Thoracic aorta (tissue), 2 donors: Measurements from ENCODE around the gene KCNK15. TPM values are rescaled to one million over a fixed set of nuclear protein-coding genes. Genes with fewer than 3 reads are reported as not detected.

Source experiments
- ATAC-seq: fragments of 150-250 bp; one replicate; pipeline ENCODE4 v1.8.0; 2017; ENCODE audit warnings: low read depth; ENCODE audit not compliant: insufficient number of reproducible peaks, low FRiP score
- DNase-seq: peaks from one replicate; pipeline ENCODE4 v3.0.0-alpha.2; 2020; ENCODE audit warnings: low spot score
- H3K27ac ChIP-seq, 2 donors: fragments of 200-600 bp; sonication (generic); 1 replicate in 1 of 2; 2 replicates in 1 of 2; pipeline ENCODE4 v1.5.1; 2016; ENCODE audit warnings: mild to moderate bottlenecking in 2 of 2, moderate library complexity in 2 of 2
- H3K27me3 ChIP-seq: fragments of 200-600 bp; sonication (generic); replicated peaks from 2 replicates; pipeline ENCODE4 v1.6.0; 2016; ENCODE audit warnings: mild to moderate bottlenecking; ENCODE audit not compliant: insufficient read depth
- H3K36me3 ChIP-seq: fragments of 200-600 bp; sonication (generic); one replicate; pipeline ENCODE4 v1.5.1; 2016
- H3K4me1 ChIP-seq, 2 donors: fragments of 200-600 bp; sonication (generic); 1 replicate in 1 of 2; 2 replicates in 1 of 2; pipeline versions ENCODE4 v1.5.1 to v1.6.0; 2016; ENCODE audit warnings: low read depth in 2 of 2, mild to moderate bottlenecking in 1 of 2; ENCODE audit not compliant: control insufficient read depth in 1 of 2
- H3K4me3 ChIP-seq: fragments of 200-600 bp; sonication (generic); 2 replicates; pipeline ENCODE4 v1.5.1; 2016; ENCODE audit warnings: mild to moderate bottlenecking
- H3K9me3 ChIP-seq: fragments of 200-600 bp; sonication (generic); 2 replicates; pipeline ENCODE4 v1.5.1; 2016
- total RNA-seq, 2 donors: library from RNA; depleted of rRNA; stranded (reverse); fragments of >200 nt; gene quantifications; one replicate each; pipeline versions ENCODE4 v1.1.0 to v1.2.3, GENCODE V29; 2016
- TF ChIP-seq, protein P1 (sequence below): fragments of 200-600 bp; sonication (generic); IDR thresholded peaks from one replicate; pipeline ENCODE4 v1.5.1; 2019; ENCODE audit warnings: antibody characterized with exemption

The KCNK15 gene
- total RNA-seq, 2 donors from 2014 or later: 26.3 to 60.0 TPM

DNA sequence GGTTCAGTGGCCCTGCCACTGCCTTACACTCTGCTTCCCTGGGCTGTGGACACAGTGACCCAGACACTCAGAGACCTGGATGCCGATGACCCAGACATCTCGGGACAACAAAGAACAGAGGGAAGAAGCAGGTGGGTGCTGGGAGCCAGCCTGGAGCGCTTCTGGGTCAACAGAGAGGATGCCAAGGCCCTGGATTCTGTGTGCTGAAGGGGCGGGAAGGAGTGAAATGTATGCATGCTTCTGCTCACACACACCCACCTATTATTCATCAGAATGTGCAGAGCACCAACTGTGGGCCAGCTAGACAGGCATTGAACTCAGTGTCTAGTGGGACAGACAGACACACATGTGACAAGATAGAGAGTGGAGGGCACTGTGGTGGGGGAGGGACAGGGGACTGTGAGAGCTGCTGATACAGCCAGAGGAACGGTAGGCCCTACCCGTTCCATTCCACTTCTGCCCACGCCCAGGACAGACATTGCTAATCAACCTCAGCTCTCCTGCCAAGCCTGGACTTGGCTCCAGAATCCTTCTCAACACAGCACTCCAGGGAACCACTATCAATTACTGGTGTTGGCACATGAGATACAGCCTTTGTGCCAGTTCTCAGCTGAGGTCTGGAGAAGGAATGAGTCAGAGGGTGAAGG is 20.2 kb downstream of the KCNK15 start:
- H3K27ac ChIP-seq: no peak overlapping the region
- ATAC-seq (peak; percentile 14), DNase-seq (no peak)
- no peak overlapping the region for H3K4me3 ChIP-seq
- no peaks in the 10 kb centered on the region for H3K27me3 ChIP-seq
- H3K4me1 ChIP-seq: no peaks in the 10 kb centered on the region
- TF ChIP-seq, protein P1, sequence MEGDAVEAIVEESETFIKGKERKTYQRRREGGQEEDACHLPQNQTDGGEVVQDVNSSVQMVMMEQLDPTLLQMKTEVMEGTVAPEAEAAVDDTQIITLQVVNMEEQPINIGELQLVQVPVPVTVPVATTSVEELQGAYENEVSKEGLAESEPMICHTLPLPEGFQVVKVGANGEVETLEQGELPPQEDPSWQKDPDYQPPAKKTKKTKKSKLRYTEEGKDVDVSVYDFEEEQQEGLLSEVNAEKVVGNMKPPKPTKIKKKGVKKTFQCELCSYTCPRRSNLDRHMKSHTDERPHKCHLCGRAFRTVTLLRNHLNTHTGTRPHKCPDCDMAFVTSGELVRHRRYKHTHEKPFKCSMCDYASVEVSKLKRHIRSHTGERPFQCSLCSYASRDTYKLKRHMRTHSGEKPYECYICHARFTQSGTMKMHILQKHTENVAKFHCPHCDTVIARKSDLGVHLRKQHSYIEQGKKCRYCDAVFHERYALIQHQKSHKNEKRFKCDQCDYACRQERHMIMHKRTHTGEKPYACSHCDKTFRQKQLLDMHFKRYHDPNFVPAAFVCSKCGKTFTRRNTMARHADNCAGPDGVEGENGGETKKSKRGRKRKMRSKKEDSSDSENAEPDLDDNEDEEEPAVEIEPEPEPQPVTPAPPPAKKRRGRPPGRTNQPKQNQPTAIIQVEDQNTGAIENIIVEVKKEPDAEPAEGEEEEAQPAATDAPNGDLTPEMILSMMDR: no peak
- H3K36me3 ChIP-seq: no peaks in the 10 kb centered on the region
- no peaks in the 10 kb centered on the region for H3K9me3 ChIP-seq

DNA sequence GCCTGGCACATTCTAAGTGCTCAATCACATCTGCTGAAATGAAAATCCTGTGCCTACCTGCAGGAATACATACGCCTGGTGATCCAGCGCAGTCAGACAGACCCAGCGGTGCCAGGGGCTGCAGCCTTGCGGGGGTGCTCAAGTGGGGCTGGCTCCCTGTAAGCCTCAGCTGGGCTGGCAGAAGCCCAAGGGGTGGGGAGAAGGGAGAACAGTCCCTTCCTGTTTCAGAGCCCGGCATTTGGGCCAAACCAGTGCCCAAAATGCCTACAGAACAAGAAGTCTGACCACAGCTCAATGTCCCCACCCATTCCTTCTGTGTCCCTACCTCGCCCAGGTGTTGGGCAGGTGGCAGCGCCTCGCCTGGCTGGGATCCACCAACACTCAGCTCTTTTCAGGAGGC is 22.6 kb downstream of the KCNK15 start:
- H3K27ac ChIP-seq: no peak overlapping the region
- ATAC-seq: no peak
- no peak for DNase-seq
- H3K9me3 ChIP-seq: no peaks in the 10 kb centered on the region
- no peaks in the 10 kb centered on the region for H3K4me1 ChIP-seq
- H3K36me3 ChIP-seq: no peaks in the 10 kb centered on the region
- H3K4me3 ChIP-seq: no peak overlapping the region
- H3K27me3 ChIP-seq: no peaks in the 10 kb centered on the region
- TF ChIP-seq, protein P1: no peak

DNA sequence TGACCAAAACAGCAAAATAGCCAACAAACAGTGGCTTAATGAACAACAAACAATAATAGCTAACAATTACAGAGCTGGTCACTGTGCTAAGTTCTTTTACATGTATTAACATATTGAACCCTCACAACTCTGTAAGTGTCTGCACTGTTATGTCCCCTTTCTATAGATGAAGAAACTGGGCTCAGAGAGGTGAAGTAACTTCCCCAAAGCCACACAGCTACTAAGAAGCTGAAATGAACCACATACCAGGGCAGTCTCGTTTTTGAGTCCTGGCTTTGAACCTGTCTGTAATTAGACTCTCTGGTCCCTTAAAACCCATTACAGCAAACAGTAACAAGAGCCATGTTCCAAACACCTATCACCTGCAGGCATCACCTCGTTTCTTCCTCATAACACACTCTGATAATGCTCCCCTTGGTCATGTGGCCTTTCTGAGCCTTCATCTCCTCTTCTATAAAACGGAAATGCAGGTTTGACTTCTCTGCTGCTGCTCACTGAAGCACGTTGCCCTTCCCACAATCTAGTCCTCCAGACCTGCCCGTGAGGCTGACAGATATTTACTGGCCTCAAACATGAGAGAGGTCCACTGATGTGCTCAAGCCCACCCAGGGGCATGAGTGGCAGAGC is 23.3 kb downstream of the KCNK15 start:
- Histone ChIP-seq H3K27me3 (no peaks in the 10 kb centered on the region), H3K4me3 (no peak overlapping the region), H3K36me3 (no peaks in the 10 kb centered on the region), H3K9me3 (no peaks in the 10 kb centered on the region), H3K4me1 (no peaks in the 10 kb centered on the region), H3K27ac (no peak overlapping the region)
- TF ChIP-seq, protein P1: no peak
- ATAC-seq (no peak), DNase-seq (no peak)

DNA sequence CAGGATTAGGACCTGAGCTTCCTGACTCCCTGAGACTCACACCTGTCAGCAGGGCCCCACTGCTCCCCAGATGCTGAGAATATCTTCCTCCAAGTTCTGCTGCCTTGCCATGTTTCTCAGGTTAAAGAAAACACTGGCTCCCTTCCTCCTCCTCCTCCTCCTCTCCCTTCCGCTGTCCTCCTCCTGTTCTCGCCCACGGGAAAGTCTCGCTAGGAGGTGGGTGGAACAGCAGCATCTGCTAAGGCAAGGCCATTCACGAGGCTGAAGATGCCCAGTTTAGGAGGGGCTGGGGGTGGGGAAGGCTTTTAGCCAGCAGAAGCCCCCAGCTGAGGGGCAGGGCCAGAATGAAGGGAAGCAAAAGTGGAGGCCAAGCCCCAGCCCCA is 23.8 kb downstream of the KCNK15 start:
- no peaks in the 10 kb centered on the region for H3K9me3 ChIP-seq
- DNase-seq (no peak), ATAC-seq (no peak)
- TF ChIP-seq, protein P1: no peak
- no peaks in the 10 kb centered on the region for H3K4me1 ChIP-seq
- H3K4me3 ChIP-seq: no peak overlapping the region
- no peak overlapping the region for H3K27ac ChIP-seq
- no peaks in the 10 kb centered on the region for H3K27me3 ChIP-seq
- no peaks in the 10 kb centered on the region for H3K36me3 ChIP-seq

GRCh38 chr20:44770484-44771171 is 25.0 kb downstream of the KCNK15 start:
- H3K36me3 ChIP-seq: no peaks in the 10 kb centered on the region
- ATAC-seq (no peak), DNase-seq (no peak)
- H3K4me1 ChIP-seq: no peaks in the 10 kb centered on the region
- H3K27me3 ChIP-seq: no peaks in the 10 kb centered on the region
- H3K9me3 ChIP-seq: no peaks in the 10 kb centered on the region
- H3K4me3 ChIP-seq: no peak overlapping the region
- TF ChIP-seq, protein P1: no peak
- no peak overlapping the region for H3K27ac ChIP-seq
